Testis (tissue), 2 donors: ENCODE results near the gene HERC2.
"Not testable (repeated sequence)": the region's sequence is repeated elsewhere in the genome, so short reads cannot be mapped to it uniquely, and the experiment has no call there.

Experiments
- POLR2A ChIP-seq: fragments of 450-650 bp; IDR thresholded peaks from one replicate; pipeline ENCODE4 v1.6.1; 2017; ENCODE audit warnings: antibody characterized with exemption, mild to moderate bottlenecking, moderate library complexity
- TF ChIP-seq, protein P1 (sequence below), 3 experiments: fragments of 450-650 bp in 2 of 3; fragments of 200-600 bp in 1 of 3; sonication (generic) in 1 of 3; IDR thresholded peaks; one replicate each; pipeline ENCODE4 v1.5.1; 2016 to 2019; ENCODE audit warnings: antibody characterized with exemption in 3 of 3, mild to moderate bottlenecking in 2 of 3, moderate library complexity in 1 of 3

DNA sequence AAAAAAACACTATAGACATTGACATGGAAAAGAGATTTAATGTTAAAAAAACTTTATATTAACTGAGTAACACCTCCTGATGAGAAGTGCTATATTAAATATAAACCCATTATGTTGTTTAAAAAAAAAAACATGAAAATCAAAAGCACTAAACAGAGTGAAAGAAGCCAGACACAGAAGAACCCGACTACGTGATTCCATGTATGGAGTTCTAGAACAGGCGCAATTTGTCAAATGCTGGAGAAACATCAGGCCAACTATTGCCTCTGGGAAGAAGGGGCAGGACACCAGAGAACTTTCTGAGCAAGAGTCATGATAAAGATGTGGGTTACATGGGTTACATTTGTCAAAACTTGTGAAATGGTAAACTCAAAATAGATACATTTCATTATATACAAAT lies 24.5 kb downstream of the HERC2 start:
- TF ChIP-seq, protein P1, sequence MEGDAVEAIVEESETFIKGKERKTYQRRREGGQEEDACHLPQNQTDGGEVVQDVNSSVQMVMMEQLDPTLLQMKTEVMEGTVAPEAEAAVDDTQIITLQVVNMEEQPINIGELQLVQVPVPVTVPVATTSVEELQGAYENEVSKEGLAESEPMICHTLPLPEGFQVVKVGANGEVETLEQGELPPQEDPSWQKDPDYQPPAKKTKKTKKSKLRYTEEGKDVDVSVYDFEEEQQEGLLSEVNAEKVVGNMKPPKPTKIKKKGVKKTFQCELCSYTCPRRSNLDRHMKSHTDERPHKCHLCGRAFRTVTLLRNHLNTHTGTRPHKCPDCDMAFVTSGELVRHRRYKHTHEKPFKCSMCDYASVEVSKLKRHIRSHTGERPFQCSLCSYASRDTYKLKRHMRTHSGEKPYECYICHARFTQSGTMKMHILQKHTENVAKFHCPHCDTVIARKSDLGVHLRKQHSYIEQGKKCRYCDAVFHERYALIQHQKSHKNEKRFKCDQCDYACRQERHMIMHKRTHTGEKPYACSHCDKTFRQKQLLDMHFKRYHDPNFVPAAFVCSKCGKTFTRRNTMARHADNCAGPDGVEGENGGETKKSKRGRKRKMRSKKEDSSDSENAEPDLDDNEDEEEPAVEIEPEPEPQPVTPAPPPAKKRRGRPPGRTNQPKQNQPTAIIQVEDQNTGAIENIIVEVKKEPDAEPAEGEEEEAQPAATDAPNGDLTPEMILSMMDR (IDR thresholded peaks at IDR 0.05), result not testable (repeated sequence)
- not testable (repeated sequence) for TF ChIP-seq POLR2A
